GM23338 (cell line): Measurements from ENCODE around the gene IFT88. TPM values are rescaled to one million over a fixed set of nuclear protein-coding genes. Genes with fewer than 3 reads are reported as not detected.

Source experiments
- ATAC-seq: fragments of 200-7000 bp; cut with Tn5 transposase; 3 replicates; pipeline ENCODE4 v1.9.1; 2020
- DNase-seq: peaks from one replicate; pipeline ENCODE4 v3.0.0-alpha.2; 2015; ENCODE audit warnings: low spot score
- H2AFZ ChIP-seq: fragments of 200-600 bp; sonication (generic); 2 replicates; pipeline ENCODE4 v1.8.0; 2016; ENCODE audit warnings: antibody characterized with exemption, mild to moderate bottlenecking, moderate library complexity
- H3F3A ChIP-seq: fragments of 200-600 bp; sonication (generic); replicated peaks from 2 replicates; pipeline ENCODE4 v1.8.0; 2017; ENCODE audit warnings: antibody characterized with exemption, mixed run types, low read depth
- H3K27ac ChIP-seq: fragments of 200-600 bp; sonication (generic); 2 replicates; pipeline ENCODE4 v1.6.1; 2016; ENCODE audit warnings: low read depth
- H3K27me3 ChIP-seq: fragments of 200-600 bp; sonication (generic); 2 replicates; pipeline ENCODE4 v1.8.0; 2016; ENCODE audit warnings: mild to moderate bottlenecking, mixed run types, moderate library complexity; ENCODE audit not compliant: insufficient read depth
- H3K36me3 ChIP-seq: fragments of 200-600 bp; sonication (generic); 2 replicates; pipeline ENCODE4 v1.8.0; 2016; ENCODE audit warnings: mild to moderate bottlenecking; ENCODE audit not compliant: insufficient read depth
- H3K4me1 ChIP-seq: fragments of 200-600 bp; sonication (generic); 2 replicates; pipeline ENCODE4 v1.8.0; 2016; ENCODE audit warnings: mild to moderate bottlenecking, moderate library complexity; ENCODE audit not compliant: insufficient read depth
- H3K4me2 ChIP-seq: fragments of 200-600 bp; sonication (generic); 2 replicates; pipeline ENCODE4 v1.7.1; 2017; ENCODE audit warnings: mixed run types
- H3K4me3 ChIP-seq: fragments of 200-600 bp; sonication (generic); 2 replicates; pipeline ENCODE4 v1.6.1; 2016; ENCODE audit warnings: mixed run types
- H3K79me2 ChIP-seq: fragments of 200-600 bp; sonication (generic); replicated peaks from 2 replicates; pipeline ENCODE4 v1.8.0; 2017; ENCODE audit warnings: mild to moderate bottlenecking; ENCODE audit not compliant: insufficient read depth
- H3K9me2 ChIP-seq: fragments of 200-600 bp; sonication (generic); 2 replicates; pipeline ENCODE4 v1.8.0; 2017; ENCODE audit not compliant: insufficient read depth
- H4K20me1 ChIP-seq: fragments of 200-600 bp; sonication (generic); replicated peaks from 2 replicates; pipeline ENCODE4 v1.8.0; 2017; ENCODE audit warnings: mild to moderate bottlenecking; ENCODE audit not compliant: insufficient read depth
- H3K27ac Mint-ChIP-seq: 2 replicates; pipeline ENCODE4 v1.8.0; 2020; ENCODE audit warnings: inconsistent platforms, mild to moderate bottlenecking, moderate library complexity, mixed read lengths
- H3K27me3 Mint-ChIP-seq: 3 replicates; pipeline ENCODE4 v1.8.0; 2022; ENCODE audit warnings: low read depth, mild to moderate bottlenecking, moderate library complexity, mixed read lengths, inconsistent platforms; ENCODE audit not compliant: insufficient read depth, poor library complexity
- H3K36me3 Mint-ChIP-seq: 3 replicates; pipeline ENCODE4 v1.8.0; 2021; ENCODE audit warnings: low read depth, mild to moderate bottlenecking, inconsistent platforms, moderate library complexity, mixed read lengths
- H3K4me1 Mint-ChIP-seq: 3 replicates; pipeline ENCODE4 v1.8.0; 2020; ENCODE audit warnings: mild to moderate bottlenecking, inconsistent platforms, mixed read lengths
- H3K4me3 Mint-ChIP-seq: 3 replicates; pipeline ENCODE4 v1.8.0; 2021; ENCODE audit warnings: moderate library complexity, mild to moderate bottlenecking, inconsistent platforms, mixed read lengths
- H3K9me3 Mint-ChIP-seq: 3 replicates; pipeline ENCODE4 v1.8.0; 2020; ENCODE audit warnings: moderate library complexity, mild to moderate bottlenecking, inconsistent platforms, mixed read lengths
- CREB1 ChIP-seq: fragments of 250-450 bp; sonication (Bioruptor Pico); IDR thresholded peaks from 2 replicates; pipeline ENCODE4 v1.5.0; 2020; ENCODE audit warnings: low read depth, mild to moderate bottlenecking, moderate library complexity
- EZH2phosphoT487 ChIP-seq: fragments of 200-600 bp; sonication (generic); IDR thresholded peaks from one replicate; pipeline ENCODE4 v1.8.1; 2018; ENCODE audit warnings: antibody characterized with exemption; ENCODE audit not compliant: unreplicated experiment
- JUNB ChIP-seq: IDR thresholded peaks from one replicate; pipeline ENCODE4 v1.6.1; 2016; ENCODE audit warnings: antibody characterized with exemption; ENCODE audit not compliant: unreplicated experiment
- NANOG ChIP-seq: IDR thresholded peaks from 2 replicates; pipeline ENCODE4 v1.6.1; 2016; ENCODE audit warnings: antibody characterized with exemption, borderline replicate concordance
- POLR2AphosphoS5 ChIP-seq: IDR thresholded peaks from 2 replicates; pipeline ENCODE4 v1.6.1; 2016; ENCODE audit warnings: antibody characterized with exemption, low read depth
- REST ChIP-seq: IDR thresholded peaks from one replicate; pipeline ENCODE4 v1.6.1; 2018; ENCODE audit warnings: antibody characterized with exemption; ENCODE audit not compliant: unreplicated experiment
- STAT1 ChIP-seq: IDR thresholded peaks from one replicate; pipeline ENCODE4 v1.6.1; 2016; ENCODE audit warnings: antibody characterized with exemption; ENCODE audit not compliant: unreplicated experiment
- ZNF114 ChIP-seq: fragments of 250-450 bp; sonication (Bioruptor Pico); IDR thresholded peaks from 2 replicates; pipeline ENCODE4 v1.5.0; 2020; ENCODE audit warnings: mild to moderate bottlenecking, moderate library complexity
- ZNF331 ChIP-seq: fragments of 250-450 bp; sonication (Bioruptor Pico); IDR thresholded peaks from 2 replicates; pipeline ENCODE4 v1.5.0; 2020; ENCODE audit warnings: low read depth, mild to moderate bottlenecking, moderate library complexity
- ZNF462 ChIP-seq: fragments of 250-450 bp; sonication (Bioruptor Pico); IDR thresholded peaks from 2 replicates; pipeline ENCODE4 v1.5.0; 2020; ENCODE audit warnings: mild to moderate bottlenecking, moderate library complexity
- polyA plus RNA-seq: library from polyadenylated mRNA; unstranded; fragments of >200 nt; fragmentation: Nextera tagmentation; extraction: Ambion mirVana; gene quantifications from 2 replicates; pipeline ENCODE4 v1.2.1, GENCODE V29; 2016
- total RNA-seq: library from RNA; depleted of rRNA; stranded (reverse); fragments of >200 nt; shearing (Covaris generic); gene quantifications from 2 replicates; pipeline ENCODE4 v1.2.3, GENCODE V29; 2014
- TF ChIP-seq, protein P1 (sequence below): IDR thresholded peaks from 2 replicates; pipeline ENCODE4 v1.6.1; 2016; ENCODE audit warnings: antibody characterized with exemption
- TF ChIP-seq, protein P2 (sequence below), 2 experiments: fragments of 200-600 bp in 1 of 2; sonication (generic) in 1 of 2; conservative IDR thresholded peaks; 2 replicates each; pipeline versions ENCODE4 v1.5.1 to v1.6.1; 2016 to 2017; ENCODE audit warnings: antibody characterized with exemption in 2 of 2, low read depth in 2 of 2, mild to moderate bottlenecking in 2 of 2, moderate library complexity in 1 of 2

Gene IFT88
- total and polyA plus RNA-seq, 2 experiments from 2014 or later, result 8.2 to 8.7 TPM

DNA sequence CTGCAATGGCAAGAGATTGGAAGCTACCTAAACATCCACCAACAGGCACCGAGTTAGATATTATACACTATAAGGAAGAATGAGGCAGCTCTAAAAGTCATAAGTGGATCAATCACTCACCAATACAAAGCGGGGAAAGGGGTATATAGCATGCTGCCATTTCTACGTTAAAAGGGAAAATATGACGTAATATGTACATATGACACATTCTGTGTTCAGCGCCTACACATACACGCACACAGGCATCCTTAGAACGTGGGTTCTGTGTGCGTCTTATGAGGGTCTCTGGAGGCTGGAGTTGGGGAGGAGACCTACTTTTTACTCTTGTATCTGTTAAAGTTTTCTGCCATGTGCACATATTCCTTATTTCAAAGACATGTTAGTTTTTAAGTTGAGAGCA is 142.4 kb downstream of the IFT88 start:
- ATAC-seq (no peak), DNase-seq (no peak)
- H3K4me1 ChIP-seq, result peaks cover 11% of the 10 kb centered on the region
- H3K79me2 ChIP-seq, result no peaks in the 10 kb centered on the region
- H3K4me1 Mint-ChIP-seq, result peaks cover 23% of the 10 kb centered on the region
- no peaks in the 10 kb centered on the region; the same call in 2 of the 3 replicates for H3K36me3 Mint-ChIP-seq
- no peak overlapping the region for H3K4me3 Mint-ChIP-seq
- no peak overlapping the region for H3K27ac ChIP-seq
- H3K4me3 ChIP-seq, result no peak overlapping the region
- H3K27me3 ChIP-seq, result no peaks in the 10 kb centered on the region; the same call in 1 of the 2 replicates
- no peak overlapping the region for H3K4me2 ChIP-seq
- no peak overlapping the region for H3K27ac Mint-ChIP-seq
- H3F3A ChIP-seq, result peaks cover 4% of the 10 kb centered on the region; the same call in 1 of the 2 replicates
- H3K36me3 ChIP-seq, result no peaks in the 10 kb centered on the region
- H4K20me1 ChIP-seq, result no peaks in the 10 kb centered on the region
- no peaks in the 10 kb centered on the region for H3K9me2 ChIP-seq
- no peaks in the 10 kb centered on the region for H3K9me3 Mint-ChIP-seq
- TF ChIP-seq STAT1 (no peak), CREB1 (CRISPR knock-in tag) (no peak), ZNF114 (CRISPR knock-in tag) (no peak), JUNB (no peak), NANOG (no peak), POLR2AphosphoS5 (no peak), ZNF462 (CRISPR knock-in tag) (no peak), ZNF331 (CRISPR knock-in tag) (no peak), EZH2phosphoT487 (no peak), REST (no peak)
- TF ChIP-seq, protein P1, sequence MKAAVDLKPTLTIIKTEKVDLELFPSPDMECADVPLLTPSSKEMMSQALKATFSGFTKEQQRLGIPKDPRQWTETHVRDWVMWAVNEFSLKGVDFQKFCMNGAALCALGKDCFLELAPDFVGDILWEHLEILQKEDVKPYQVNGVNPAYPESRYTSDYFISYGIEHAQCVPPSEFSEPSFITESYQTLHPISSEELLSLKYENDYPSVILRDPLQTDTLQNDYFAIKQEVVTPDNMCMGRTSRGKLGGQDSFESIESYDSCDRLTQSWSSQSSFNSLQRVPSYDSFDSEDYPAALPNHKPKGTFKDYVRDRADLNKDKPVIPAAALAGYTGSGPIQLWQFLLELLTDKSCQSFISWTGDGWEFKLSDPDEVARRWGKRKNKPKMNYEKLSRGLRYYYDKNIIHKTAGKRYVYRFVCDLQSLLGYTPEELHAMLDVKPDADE, result no peak
- TF ChIP-seq, protein P2, sequence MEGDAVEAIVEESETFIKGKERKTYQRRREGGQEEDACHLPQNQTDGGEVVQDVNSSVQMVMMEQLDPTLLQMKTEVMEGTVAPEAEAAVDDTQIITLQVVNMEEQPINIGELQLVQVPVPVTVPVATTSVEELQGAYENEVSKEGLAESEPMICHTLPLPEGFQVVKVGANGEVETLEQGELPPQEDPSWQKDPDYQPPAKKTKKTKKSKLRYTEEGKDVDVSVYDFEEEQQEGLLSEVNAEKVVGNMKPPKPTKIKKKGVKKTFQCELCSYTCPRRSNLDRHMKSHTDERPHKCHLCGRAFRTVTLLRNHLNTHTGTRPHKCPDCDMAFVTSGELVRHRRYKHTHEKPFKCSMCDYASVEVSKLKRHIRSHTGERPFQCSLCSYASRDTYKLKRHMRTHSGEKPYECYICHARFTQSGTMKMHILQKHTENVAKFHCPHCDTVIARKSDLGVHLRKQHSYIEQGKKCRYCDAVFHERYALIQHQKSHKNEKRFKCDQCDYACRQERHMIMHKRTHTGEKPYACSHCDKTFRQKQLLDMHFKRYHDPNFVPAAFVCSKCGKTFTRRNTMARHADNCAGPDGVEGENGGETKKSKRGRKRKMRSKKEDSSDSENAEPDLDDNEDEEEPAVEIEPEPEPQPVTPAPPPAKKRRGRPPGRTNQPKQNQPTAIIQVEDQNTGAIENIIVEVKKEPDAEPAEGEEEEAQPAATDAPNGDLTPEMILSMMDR (conservative IDR thresholded peaks at IDR 0.05; ENCODE audit: low read depth in 2 of 2), result no peak
- no peak overlapping the region for H2AFZ ChIP-seq
- H3K27me3 Mint-ChIP-seq, result peaks cover 27% of the 10 kb centered on the region
